Stimulated activated CD4-positive, alpha-beta T cell treated with anti-CD3 and anti-CD28 coated beads, Interleukin-1b, Interleukin-23, amount 100 ng/mL, for 4 hours (primary cell): ENCODE data around the gene SDF2L1.
"Not testable (repeated sequence)": the region's sequence is repeated elsewhere in the genome, so short reads cannot be mapped to it uniquely, and the experiment has no call there.

Experiments used
- DNase-seq, 2 donors: peaks; one replicate each; pipeline ENCODE4 v3.0.0-alpha.2; 2020; ENCODE audit warnings: low read depth in 2 of 2

Gene SDF2L1

GRCh38 chr22:21661991-21662390, 19.9 kb downstream of the SDF2L1 start:
- no peak for DNase-seq

- DNase-seq = no peak
Observed at GRCh38 chr22:21663738-21664137, 21.6 kb downstream of the SDF2L1 start.

- no peak for DNase-seq
Observed at GRCh38 chr22:21665047-21665851, 23.1 kb downstream of the SDF2L1 start.

DNA sequence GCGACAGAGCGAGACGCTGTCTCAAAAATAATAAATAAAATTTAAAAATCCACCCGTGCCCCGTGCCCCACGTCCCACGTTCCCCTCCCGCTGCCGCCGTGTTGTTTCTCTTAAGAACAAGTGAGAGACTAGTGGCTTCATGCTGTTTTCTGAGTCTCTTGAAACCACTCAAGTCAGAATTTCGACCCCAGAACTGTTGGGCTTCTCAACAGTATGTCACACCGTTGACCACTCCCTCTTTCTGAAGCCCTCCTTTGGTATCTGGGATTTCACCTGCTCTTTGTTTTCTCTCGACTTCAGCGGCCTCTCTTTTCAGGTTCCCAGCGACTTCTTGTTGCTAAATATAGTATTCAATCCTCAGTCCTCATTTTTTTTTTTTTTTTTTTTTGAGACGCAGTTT, 24.7 kb downstream of the SDF2L1 start:
- DNase-seq = no peak

DNA sequence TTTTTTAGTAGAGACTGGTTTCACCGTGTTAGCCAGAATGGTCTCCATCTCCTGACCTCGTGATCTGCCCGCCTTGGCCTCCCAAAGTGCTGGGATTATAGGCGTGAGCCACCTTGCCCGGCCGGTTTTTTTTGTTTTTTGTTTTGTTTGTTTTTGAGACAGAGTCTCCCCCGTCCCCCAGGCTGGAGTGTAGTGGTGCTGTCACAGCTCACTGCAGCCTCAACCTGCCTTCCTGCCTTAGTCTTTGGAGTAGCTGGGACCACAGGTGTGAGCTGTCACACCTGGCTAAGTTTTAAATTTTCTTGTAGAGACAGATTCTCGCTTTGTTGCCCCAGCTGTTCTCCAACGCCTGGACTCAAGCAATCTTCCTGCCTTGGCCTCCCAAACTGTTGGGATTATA, 26.9 kb downstream of the SDF2L1 start:
- DNase-seq = no peak

DNA sequence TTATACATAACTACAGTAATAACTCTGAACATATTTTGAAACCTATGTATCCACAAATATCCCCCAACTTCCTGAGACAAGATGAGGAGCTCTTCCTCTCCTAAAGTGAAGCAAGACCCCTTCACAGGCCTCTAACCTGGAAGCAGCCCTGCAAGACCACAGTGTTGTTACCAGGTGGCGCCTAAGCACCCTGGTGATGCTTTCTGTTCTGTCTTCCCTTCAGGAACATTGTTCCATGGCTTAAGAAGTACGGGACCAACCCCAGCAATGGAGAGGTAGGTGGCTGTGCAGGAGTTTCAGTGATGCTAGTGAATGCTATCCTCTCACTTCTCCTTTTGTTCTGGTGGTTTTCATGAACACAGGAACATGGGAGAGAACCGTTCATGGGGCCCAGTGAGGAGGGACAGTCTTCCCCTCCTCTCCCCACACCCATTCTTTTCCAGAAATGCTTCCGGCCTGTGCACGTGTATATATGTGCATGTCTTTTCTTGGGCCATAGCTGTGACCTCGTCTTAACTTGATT, 30.1 kb downstream of the SDF2L1 start:
- no peak for DNase-seq

DNA sequence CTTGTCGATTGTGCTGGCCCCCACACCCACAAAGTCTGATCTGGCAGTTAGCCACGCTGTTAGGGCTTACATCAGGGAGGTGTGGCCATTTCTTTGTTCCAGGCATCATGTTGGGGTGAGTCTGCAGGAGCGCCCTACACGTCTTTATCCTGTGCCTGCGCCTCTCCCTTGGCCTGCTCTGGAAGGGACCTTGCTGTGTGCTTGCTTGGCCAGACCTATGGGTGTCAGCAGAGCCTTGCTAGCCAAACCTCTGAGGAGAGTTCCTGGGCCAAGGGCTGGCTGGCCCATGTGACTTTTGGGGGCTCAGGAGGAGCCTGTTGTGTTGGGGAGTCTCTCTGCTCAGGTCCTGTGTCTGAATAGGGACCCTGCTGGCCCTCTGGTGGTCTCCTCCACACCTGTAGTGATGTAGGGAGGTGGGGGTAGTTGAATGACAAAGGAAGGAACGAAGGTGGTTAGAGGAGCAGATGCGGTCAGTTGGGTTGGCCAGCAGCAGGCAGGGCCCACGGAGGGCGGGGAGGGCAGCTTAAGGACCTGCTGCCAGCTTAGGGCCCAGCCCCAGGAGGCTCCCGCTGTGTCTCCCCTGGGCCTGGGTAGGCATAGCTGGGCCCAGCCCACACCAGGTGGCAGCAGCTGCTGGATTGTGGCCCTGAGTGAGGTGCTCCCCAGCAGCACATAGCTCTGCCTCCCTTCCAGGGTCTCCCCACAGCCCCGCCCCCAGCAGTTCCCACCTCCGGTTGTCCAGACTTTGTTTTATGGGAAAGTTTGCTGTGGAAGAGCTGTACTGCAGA, 31.6 kb downstream of the SDF2L1 start:
- DNase-seq = no peak

DNA sequence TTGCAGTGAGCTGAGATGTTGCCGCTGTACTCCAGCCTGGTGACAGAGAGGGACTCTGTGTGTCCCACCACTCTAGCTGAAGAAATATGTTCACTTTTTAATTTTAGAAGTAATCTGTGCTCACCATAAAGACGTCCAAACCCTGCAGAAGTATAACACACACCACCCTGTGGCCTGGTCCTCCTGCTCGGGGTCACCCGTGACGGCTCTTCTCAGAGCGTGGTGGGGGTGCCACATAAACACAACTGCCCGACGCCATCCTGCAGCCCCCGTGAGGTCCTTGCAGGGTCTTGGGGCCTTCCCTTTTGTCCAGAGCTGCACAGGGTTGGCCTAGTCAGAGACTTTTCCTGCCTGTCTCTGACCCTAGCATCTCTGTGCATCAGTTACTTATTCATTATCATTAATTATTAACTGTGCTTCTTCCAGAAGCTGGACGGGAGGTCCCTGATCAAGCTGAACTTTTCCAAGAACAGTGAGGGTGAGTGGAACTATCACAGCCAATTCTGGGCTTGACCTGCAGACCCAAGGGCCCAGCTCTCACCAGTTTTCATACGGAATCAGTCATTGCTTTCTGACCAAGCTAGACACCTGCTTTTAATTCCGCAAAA, 32.6 kb downstream of the SDF2L1 start:
- no peak for DNase-seq

- no peak for DNase-seq
Observed at GRCh38 chr22:21677606-21678443, 35.7 kb downstream of the SDF2L1 start.

- DNase-seq = not testable (repeated sequence)
Observed at GRCh38 chr22:21678842-21679241, 36.7 kb downstream of the SDF2L1 start.

DNA sequence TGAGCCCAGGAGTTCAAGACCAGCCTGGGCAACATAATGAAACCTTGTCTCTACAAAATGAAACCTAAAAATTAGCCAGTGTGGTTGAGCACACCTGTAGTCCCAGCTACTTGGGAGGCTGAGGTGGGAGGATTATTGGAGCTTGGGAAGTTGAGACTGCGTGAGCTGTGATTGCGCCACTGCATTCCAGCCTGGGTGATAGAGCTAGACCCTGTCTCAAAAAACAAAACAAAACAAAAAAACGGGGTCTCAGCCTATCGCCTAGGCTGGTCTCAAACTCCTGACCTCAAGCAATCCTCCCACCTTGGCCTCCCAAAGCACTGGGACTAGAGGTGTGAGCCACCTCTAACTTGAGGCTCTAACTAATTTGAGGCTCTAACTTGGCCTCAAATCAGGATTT, 37.3 kb downstream of the SDF2L1 start:
- DNase-seq = no peak

- DNase-seq = no peak
Observed at GRCh38 chr22:21680830-21681565, 38.9 kb downstream of the SDF2L1 start.

- no peak for DNase-seq
Observed at GRCh38 chr22:21681566-21682370, 39.7 kb downstream of the SDF2L1 start.

- no peak for DNase-seq
Observed at GRCh38 chr22:21682385-21683175, 40.5 kb downstream of the SDF2L1 start.

DNA sequence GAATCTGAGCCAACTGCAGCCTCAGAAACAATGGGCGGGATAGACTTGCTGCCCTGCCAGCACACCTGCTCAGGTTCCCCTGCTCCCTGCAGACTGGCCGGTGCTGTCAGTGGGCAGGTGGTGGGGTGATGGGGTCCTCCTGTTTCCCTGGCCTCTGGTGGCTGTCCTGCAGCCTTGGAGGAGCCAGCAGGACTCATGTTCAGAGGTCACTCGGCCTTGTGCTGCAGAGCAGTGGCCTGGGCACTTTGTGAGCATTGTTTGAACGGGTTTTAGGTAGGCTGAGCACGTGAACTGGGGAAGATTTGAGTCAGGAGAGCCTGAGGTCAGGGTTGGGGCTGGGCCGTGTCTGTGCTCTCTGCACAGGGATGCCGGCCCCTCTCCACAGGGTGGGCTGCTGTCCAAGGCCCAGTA, 41.3 kb downstream of the SDF2L1 start:
- no peak for DNase-seq

DNA sequence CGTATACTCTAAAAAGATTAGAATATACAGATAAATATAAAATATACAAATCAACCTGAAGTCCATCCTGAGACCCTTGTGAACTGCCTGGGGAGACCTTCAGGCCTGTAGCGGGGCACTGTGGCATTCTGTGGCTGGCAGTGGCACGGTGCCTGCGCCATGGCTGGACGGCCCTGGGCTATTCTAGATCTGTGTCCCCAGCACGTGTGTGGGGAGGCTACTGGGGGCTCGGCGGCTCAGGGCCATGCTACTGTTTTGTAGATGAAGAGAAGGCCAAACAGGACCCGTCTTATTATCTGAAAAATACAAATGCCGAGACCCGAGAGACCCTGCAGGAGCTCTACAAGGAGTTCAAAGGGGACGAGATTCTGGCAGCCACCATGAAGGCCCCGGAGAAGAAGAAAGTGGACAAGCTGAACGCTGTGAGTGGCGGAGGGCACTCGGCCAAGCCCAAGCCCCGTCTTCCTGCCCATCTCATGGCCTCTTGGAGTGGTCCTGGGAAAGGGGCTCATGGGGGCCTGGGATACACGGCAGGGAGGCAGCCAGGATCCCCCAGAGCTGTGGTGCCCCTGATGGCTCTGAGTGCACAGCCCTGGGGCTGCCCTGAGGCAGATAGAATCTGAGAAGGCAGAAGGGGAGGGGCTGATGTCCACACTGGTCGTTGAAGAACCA, 42.5 kb downstream of the SDF2L1 start:
- DNase-seq = no peak

GRCh38 chr22:21685164-21685513, 43.0 kb downstream of the SDF2L1 start:
- DNase-seq = no peak

DNA sequence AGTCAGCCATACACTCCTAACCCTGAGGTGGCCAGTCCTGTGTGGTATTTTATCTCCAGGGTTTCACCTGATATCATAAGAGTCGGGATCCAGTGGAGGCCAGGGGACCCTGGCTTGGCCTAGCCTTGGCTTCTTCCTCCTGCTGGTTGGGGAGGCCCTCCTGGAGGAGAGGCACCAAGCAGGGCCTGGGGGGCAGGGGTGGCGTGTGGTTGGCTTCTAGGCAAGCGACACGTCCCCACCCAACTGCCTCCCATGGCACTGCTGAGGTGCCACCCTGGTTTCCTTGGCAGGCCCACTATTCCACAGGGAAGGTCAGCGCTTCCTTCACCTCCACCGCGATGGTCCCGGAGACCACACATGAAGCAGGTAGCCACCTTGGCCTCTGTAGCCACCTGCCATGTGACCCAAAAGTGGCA, 44.1 kb downstream of the SDF2L1 start:
- no peak for DNase-seq
